HepG2 (cell line): Measurements from ENCODE around the gene OAS3. TPM values are rescaled to one million over a fixed set of nuclear protein-coding genes. Genes with fewer than 3 reads are reported as not detected.

ENCODE experiments used
- HMG20B ChIP-seq: conservative IDR thresholded peaks from 2 replicates; pipeline ENCODE4 v1.6.1; 2016; ENCODE audit warnings: missing genetic modification reagents, missing compliant biosample characterization
- KLF15 ChIP-seq: sonication (generic); formaldehyde crosslinking; IDR thresholded peaks from 2 replicates; pipeline ENCODE4 v1.8.1; 2023; ENCODE audit warnings: borderline replicate concordance, mild to moderate bottlenecking, inconsistent platforms, missing genetic modification reagents, mixed read lengths
- LCORL ChIP-seq, 2 experiments: fragments of 450-650 bp in 1 of 2; sonication (generic) in 1 of 2; formaldehyde crosslinking in 1 of 2; IDR thresholded peaks; 2 replicates each; pipeline versions ENCODE4 v1.5.0 to v1.6.1; 2017 to 2020; ENCODE audit warnings: antibody characterized with exemption in 1 of 2, missing genetic modification reagents in 1 of 2
- NFE2 ChIP-seq: sonication (generic); formaldehyde crosslinking; IDR thresholded peaks from 2 replicates; pipeline ENCODE4 v1.4.0; 2020; ENCODE audit warnings: missing genetic modification reagents
- RARG ChIP-seq: sonication (generic); formaldehyde crosslinking; IDR thresholded peaks from 2 replicates; pipeline ENCODE4 v1.4.0; 2020; ENCODE audit warnings: low read depth, mild to moderate bottlenecking, missing genetic modification reagents
- RFX1 ChIP-seq: fragments of 450-650 bp; IDR thresholded peaks from 2 replicates; pipeline ENCODE4 v1.6.1; 2017
- WIZ ChIP-seq: sonication (generic); formaldehyde crosslinking; IDR thresholded peaks from 2 replicates; pipeline ENCODE4 v1.5.1; 2020; ENCODE audit warnings: mild to moderate bottlenecking, missing genetic modification reagents
- ZNF20 ChIP-seq: sonication (generic); formaldehyde crosslinking; IDR thresholded peaks from 2 replicates; pipeline ENCODE4 v1.4.0; 2020; ENCODE audit warnings: mild to moderate bottlenecking, moderate library complexity, missing genetic modification reagents
- ZNF234 ChIP-seq: sonication (generic); formaldehyde crosslinking; conservative IDR thresholded peaks from 2 replicates; pipeline ENCODE4 v1.5.1; 2020; ENCODE audit warnings: mild to moderate bottlenecking, missing genetic modification reagents
- ZNF367 ChIP-seq: sonication (generic); formaldehyde crosslinking; IDR thresholded peaks from 2 replicates; pipeline ENCODE4 v1.4.0; 2020; ENCODE audit warnings: missing genetic modification reagents, borderline replicate concordance
- ZNF496 ChIP-seq: sonication (generic); formaldehyde crosslinking; IDR thresholded peaks from 2 replicates; pipeline ENCODE4 v1.8.1; 2023; ENCODE audit warnings: mild to moderate bottlenecking, moderate library complexity, missing genetic modification reagents; ENCODE audit not compliant: insufficient replicate concordance
- ZNF570 ChIP-seq: sonication (generic); formaldehyde crosslinking; IDR thresholded peaks from 2 replicates; pipeline ENCODE4 v1.4.0; 2020; ENCODE audit warnings: mild to moderate bottlenecking, missing genetic modification reagents, borderline replicate concordance
- ZNF652 ChIP-seq: IDR thresholded peaks from 2 replicates; pipeline ENCODE4 v1.6.1; 2016; ENCODE audit warnings: low read depth, borderline replicate concordance
- ZNF775 ChIP-seq: sonication (generic); formaldehyde crosslinking; IDR thresholded peaks from 2 replicates; pipeline ENCODE4 v1.4.0; 2020; ENCODE audit warnings: missing genetic modification reagents, mild to moderate bottlenecking, moderate library complexity, borderline replicate concordance
- polyA plus RNA-seq, 8 experiments: library from polyadenylated mRNA; depleted of rRNA in 3 of 8; stranded (reverse) in 7 of 8; unstranded in 1 of 8; fragments of >200 nt; fragmentation: Illumina TruSeq in 4 of 8; extraction: Trizol in 4 of 8; gene quantifications; 2 replicates each; pipeline versions ENCODE4 v1.2.1 to v1.2.3, GENCODE V29; 2011 to 2016; ENCODE audit warnings: low read depth in 4 of 8, missing spikeins in 1 of 8, mixed read lengths in 1 of 8; ENCODE audit not compliant: insufficient read depth in 1 of 8
- total RNA-seq, 5 experiments: library from RNA; depleted of rRNA; stranded (reverse); fragments of >200 nt; fragmentation: Illumina TruSeq; extraction: Trizol; gene quantifications; 2 replicates each; pipeline ENCODE4 v1.2.3, GENCODE V29; 2016; ENCODE audit warnings: low read depth in 1 of 5
- TF ChIP-seq, protein P1 (sequence below): sonication (generic); formaldehyde crosslinking; IDR thresholded peaks from 2 replicates; pipeline ENCODE4 v1.4.0; 2020; ENCODE audit warnings: missing genetic modification reagents
- TF ChIP-seq, protein P2 (sequence below): sonication (generic); formaldehyde crosslinking; IDR thresholded peaks from 2 replicates; pipeline ENCODE4 v1.4.0; 2020; ENCODE audit warnings: mild to moderate bottlenecking, missing genetic modification reagents
- TF ChIP-seq, protein P3 (sequence below), 2 experiments: fragments of 450-650 bp in 1 of 2; sonication (generic) in 1 of 2; formaldehyde crosslinking; IDR thresholded peaks; 2 replicates each; pipeline versions ENCODE4 v1.5.0 to v1.8.0; 2020 to 2022; ENCODE audit warnings: mild to moderate bottlenecking in 1 of 2, missing genetic modification reagents in 1 of 2
- TF ChIP-seq, protein P4 (sequence below): sonication (generic); formaldehyde crosslinking; IDR thresholded peaks from 2 replicates; pipeline ENCODE4 v1.9.0; 2021; ENCODE audit warnings: missing genetic modification reagents, borderline replicate concordance

The OAS3 gene
- total and polyA plus RNA-seq, 2 of the 13 experiments (the other 11 are each of a cell fraction or from before 2014, with no cell fraction given) = 4.8 to 10.5 TPM

DNA sequence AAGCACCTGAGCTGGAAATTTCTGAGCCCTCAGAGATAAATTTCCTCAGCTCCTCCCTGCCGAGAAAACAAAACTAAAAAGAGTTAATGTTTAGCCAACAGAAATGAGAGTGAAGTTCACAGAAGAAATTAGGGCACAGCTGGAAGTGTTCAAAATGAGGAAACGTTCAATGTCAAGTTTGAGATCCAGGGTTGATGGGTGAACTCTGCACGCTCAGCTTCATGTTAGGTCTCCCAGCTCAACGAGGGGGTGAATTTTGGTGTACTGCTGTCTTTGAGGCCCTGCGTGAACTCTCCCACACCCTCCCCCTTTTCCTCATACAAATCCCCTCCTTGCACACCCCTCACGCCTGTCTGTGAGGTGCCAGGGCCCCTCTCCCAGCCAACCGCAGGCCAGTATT is 13.3 kb upstream of the OAS3 start (continued):
- TF ChIP-seq ZNF234 (CRISPR knock-in tag) = no peak
- TF ChIP-seq LCORL (IDR thresholded peaks at IDR 0.05) = no peak
- peak; percentile 70 for TF ChIP-seq LCORL (CRISPR knock-in tag; IDR thresholded peaks at IDR 0.05)
- TF ChIP-seq, protein P1, sequence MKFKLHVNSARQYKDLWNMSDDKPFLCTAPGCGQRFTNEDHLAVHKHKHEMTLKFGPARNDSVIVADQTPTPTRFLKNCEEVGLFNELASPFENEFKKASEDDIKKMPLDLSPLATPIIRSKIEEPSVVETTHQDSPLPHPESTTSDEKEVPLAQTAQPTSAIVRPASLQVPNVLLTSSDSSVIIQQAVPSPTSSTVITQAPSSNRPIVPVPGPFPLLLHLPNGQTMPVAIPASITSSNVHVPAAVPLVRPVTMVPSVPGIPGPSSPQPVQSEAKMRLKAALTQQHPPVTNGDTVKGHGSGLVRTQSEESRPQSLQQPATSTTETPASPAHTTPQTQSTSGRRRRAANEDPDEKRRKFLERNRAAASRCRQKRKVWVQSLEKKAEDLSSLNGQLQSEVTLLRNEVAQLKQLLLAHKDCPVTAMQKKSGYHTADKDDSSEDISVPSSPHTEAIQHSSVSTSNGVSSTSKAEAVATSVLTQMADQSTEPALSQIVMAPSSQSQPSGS = no peak
- no peak for TF ChIP-seq ZNF496
- TF ChIP-seq RARG (CRISPR knock-in tag) = no peak
- TF ChIP-seq, protein P2, sequence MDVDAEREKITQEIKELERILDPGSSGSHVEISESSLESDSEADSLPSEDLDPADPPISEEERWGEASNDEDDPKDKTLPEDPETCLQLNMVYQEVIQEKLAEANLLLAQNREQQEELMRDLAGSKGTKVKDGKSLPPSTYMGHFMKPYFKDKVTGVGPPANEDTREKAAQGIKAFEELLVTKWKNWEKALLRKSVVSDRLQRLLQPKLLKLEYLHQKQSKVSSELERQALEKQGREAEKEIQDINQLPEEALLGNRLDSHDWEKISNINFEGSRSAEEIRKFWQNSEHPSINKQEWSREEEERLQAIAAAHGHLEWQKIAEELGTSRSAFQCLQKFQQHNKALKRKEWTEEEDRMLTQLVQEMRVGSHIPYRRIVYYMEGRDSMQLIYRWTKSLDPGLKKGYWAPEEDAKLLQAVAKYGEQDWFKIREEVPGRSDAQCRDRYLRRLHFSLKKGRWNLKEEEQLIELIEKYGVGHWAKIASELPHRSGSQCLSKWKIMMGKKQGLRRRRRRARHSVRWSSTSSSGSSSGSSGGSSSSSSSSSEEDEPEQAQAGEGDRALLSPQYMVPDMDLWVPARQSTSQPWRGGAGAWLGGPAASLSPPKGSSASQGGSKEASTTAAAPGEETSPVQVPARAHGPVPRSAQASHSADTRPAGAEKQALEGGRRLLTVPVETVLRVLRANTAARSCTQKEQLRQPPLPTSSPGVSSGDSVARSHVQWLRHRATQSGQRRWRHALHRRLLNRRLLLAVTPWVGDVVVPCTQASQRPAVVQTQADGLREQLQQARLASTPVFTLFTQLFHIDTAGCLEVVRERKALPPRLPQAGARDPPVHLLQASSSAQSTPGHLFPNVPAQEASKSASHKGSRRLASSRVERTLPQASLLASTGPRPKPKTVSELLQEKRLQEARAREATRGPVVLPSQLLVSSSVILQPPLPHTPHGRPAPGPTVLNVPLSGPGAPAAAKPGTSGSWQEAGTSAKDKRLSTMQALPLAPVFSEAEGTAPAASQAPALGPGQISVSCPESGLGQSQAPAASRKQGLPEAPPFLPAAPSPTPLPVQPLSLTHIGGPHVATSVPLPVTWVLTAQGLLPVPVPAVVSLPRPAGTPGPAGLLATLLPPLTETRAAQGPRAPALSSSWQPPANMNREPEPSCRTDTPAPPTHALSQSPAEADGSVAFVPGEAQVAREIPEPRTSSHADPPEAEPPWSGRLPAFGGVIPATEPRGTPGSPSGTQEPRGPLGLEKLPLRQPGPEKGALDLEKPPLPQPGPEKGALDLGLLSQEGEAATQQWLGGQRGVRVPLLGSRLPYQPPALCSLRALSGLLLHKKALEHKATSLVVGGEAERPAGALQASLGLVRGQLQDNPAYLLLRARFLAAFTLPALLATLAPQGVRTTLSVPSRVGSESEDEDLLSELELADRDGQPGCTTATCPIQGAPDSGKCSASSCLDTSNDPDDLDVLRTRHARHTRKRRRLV (CRISPR knock-in tag) = no peak
- TF ChIP-seq, protein P3, sequence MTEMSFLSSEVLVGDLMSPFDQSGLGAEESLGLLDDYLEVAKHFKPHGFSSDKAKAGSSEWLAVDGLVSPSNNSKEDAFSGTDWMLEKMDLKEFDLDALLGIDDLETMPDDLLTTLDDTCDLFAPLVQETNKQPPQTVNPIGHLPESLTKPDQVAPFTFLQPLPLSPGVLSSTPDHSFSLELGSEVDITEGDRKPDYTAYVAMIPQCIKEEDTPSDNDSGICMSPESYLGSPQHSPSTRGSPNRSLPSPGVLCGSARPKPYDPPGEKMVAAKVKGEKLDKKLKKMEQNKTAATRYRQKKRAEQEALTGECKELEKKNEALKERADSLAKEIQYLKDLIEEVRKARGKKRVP (CRISPR knock-in tag; IDR thresholded peaks at IDR 0.05) = no peak
- no peak for TF ChIP-seq ZNF570 (CRISPR knock-in tag)
- TF ChIP-seq ZNF775 = no peak
- TF ChIP-seq NFE2 (CRISPR knock-in tag) = no peak
- TF ChIP-seq WIZ (CRISPR knock-in tag) = no peak
- no peak for TF ChIP-seq KLF15 (CRISPR knock-in tag)
- no peak for TF ChIP-seq RFX1
- TF ChIP-seq HMG20B = no peak
- TF ChIP-seq ZNF20 = no peak
- peak; percentile 40; the same call in 1 of the 2 replicates for TF ChIP-seq ZNF652 (CRISPR knock-in tag)
- no peak for TF ChIP-seq ZNF367
- TF ChIP-seq, protein P4, sequence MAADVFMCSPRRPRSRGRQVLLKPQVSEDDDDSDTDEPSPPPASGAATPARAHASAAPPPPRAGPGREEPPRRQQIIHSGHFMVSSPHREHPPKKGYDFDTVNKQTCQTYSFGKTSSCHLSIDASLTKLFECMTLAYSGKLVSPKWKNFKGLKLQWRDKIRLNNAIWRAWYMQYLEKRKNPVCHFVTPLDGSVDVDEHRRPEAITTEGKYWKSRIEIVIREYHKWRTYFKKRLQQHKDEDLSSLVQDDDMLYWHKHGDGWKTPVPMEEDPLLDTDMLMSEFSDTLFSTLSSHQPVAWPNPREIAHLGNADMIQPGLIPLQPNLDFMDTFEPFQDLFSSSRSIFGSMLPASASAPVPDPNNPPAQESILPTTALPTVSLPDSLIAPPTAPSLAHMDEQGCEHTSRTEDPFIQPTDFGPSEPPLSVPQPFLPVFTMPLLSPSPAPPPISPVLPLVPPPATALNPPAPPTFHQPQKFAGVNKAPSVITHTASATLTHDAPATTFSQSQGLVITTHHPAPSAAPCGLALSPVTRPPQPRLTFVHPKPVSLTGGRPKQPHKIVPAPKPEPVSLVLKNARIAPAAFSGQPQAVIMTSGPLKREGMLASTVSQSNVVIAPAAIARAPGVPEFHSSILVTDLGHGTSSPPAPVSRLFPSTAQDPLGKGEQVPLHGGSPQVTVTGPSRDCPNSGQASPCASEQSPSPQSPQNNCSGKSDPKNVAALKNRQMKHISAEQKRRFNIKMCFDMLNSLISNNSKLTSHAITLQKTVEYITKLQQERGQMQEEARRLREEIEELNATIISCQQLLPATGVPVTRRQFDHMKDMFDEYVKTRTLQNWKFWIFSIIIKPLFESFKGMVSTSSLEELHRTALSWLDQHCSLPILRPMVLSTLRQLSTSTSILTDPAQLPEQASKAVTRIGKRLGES (CRISPR knock-in tag) = no peak
